Measurements from ENCODE around the gene VIPR2.
"Not testable (repeated sequence)": the region's sequence is repeated elsewhere in the genome, so short reads cannot be mapped to it uniquely, and the experiment has no call there.

The VIPR2 gene

GRCh38 chr7:159007364-159007995, 137.2 kb downstream of the VIPR2 start:
- TF ChIP-seq CTCF (IDR thresholded peaks at IDR 0.05; ENCODE audit: low read depth, low read length, missing control alignments) = no peak
- DNase-seq (ENCODE audit: low read depth) = no peak
- H3K4me3 ChIP-seq (ENCODE audit: low read depth, low read length) = no peak overlapping the region
- in situ Hi-C loops (cut with HindIII; ENCODE audit: low sequenced_read_pairs) = loop anchor here (5.0 kb wide), 1 partner anchor 35 kb away; no protein-coding TSS in a partner anchor

- no peak for TF ChIP-seq CTCF (IDR thresholded peaks at IDR 0.05; ENCODE audit: low read depth, low read length, missing control alignments)
- no peak overlapping the region for H3K4me3 ChIP-seq (ENCODE audit: low read depth, low read length)
- no peak for DNase-seq (ENCODE audit: low read depth)
- in situ Hi-C loops (cut with HindIII; ENCODE audit: low sequenced_read_pairs) = loop anchor here (5.0 kb wide), 1 partner anchor 36 kb away; no protein-coding TSS in a partner anchor
These were observed 138.0 kb downstream of the VIPR2 start for GRCh38 chr7:159006610-159007130.

DNA sequence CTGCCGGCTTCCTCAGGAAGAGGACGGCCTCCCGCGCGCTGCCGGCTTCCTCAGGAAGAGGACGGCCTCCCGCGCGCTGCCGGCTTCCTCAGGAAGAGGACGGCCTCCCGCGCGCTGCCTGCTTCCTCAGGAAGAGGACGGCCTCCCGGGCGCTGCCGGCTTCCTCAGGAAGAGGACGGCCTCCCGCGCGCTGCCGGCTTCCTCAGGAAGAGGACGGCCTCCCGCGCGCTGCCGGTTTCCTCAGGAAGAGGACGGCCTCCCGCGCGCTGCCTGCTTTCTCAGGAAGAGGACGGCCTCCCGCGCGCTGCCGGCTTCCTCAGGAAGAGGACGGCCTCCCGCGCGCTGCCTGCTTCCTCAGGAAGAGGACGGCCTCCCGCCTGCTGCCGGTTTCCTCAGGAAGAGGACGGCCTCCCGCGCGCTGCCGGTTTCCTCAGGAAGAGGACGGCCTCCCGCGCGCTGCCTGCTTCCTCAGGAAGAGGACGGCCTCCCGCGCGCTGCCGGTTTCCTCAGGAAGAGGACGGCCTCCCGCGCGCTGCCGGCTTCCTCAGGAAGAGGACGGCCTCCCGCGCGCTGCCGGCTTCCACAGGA, 138.6 kb downstream of the VIPR2 start:
- in situ Hi-C loops (cut with HindIII; ENCODE audit: low sequenced_read_pairs) = loop anchor here (5.0 kb wide), 1 partner anchor 36 kb away; no protein-coding TSS in a partner anchor
- not testable (repeated sequence) for DNase-seq (ENCODE audit: low read depth); H3K4me3 ChIP-seq (ENCODE audit: low read depth, low read length)

DNA sequence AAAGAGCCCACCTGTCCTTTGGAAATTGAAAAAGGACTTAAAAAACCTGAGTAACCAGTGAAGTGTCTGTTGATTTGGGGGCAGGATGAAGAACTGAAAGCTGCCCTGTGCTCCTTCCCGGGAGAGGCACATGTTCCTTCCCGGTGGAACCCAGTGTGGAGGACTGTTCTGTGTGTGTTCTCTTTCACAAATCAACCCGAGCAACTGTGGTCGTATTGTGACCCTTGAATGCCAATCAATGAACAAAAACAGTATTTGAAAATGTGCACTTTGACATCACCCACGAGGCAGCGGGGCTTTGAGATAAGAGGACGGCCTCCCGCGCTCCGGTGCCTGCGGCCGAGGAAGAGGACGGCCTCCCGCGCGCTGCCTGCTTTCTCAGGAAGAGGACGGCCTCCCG, 139.0 kb downstream of the VIPR2 start:
- TF ChIP-seq CTCF (IDR thresholded peaks at IDR 0.05; ENCODE audit: low read depth, low read length, missing control alignments) = no peak
- in situ Hi-C loops (cut with HindIII; ENCODE audit: low sequenced_read_pairs) = loop anchor here (5.0 kb wide), 1 partner anchor 37 kb away; no protein-coding TSS in a partner anchor
- no peak for DNase-seq (ENCODE audit: low read depth)
- no peak overlapping the region for H3K4me3 ChIP-seq (ENCODE audit: low read depth, low read length)

- no peak for TF ChIP-seq CTCF (IDR thresholded peaks at IDR 0.05; ENCODE audit: low read depth, low read length, missing control alignments)
- in situ Hi-C loops (cut with HindIII; ENCODE audit: low sequenced_read_pairs) = no loop called here
- no peak overlapping the region for H3K4me3 ChIP-seq (ENCODE audit: low read depth, low read length)
- DNase-seq (ENCODE audit: low read depth) = no peak
These were observed 140.3 kb downstream of the VIPR2 start for GRCh38 chr7:159004411-159004810.

GRCh38 chr7:159001811-159002210, 142.9 kb downstream of the VIPR2 start:
- H3K4me3 ChIP-seq (ENCODE audit: low read depth, low read length) = no peak overlapping the region
- no peak for DNase-seq (ENCODE audit: low read depth)
- in situ Hi-C loops (cut with HindIII; ENCODE audit: low sequenced_read_pairs) = no loop called here
- no peak for TF ChIP-seq CTCF (IDR thresholded peaks at IDR 0.05; ENCODE audit: low read depth, low read length, missing control alignments)

GRCh38 chr7:159000859-159001435, 143.7 kb downstream of the VIPR2 start:
- no peak for TF ChIP-seq CTCF (IDR thresholded peaks at IDR 0.05; ENCODE audit: low read depth, low read length, missing control alignments)

More at GRCh38 chr7:159000859-159001435, 143.7 kb downstream of the VIPR2 start:
- DNase-seq (ENCODE audit: low read depth) = no peak
- H3K4me3 ChIP-seq (ENCODE audit: low read depth, low read length) = no peak overlapping the region
- in situ Hi-C loops (cut with HindIII; ENCODE audit: low sequenced_read_pairs) = no loop called here
